ENCODE results near the gene PTPRU. TPM values are rescaled to one million over a fixed set of nuclear protein-coding genes. Genes with fewer than 3 reads are reported as not detected.

PTPRU gene
- total RNA-seq, 1 experiment from 2014 or later = 25.7 TPM

GRCh38 chr1:29259802-29260441, 23.6 kb downstream of the PTPRU start:
- CTCF ChIA-PET = no interaction called here
- Histone ChIP-seq H3K9me2 (replicated peaks; ENCODE audit: low read length) (no peaks in the 10 kb centered on the region), H3K79me2 (ENCODE audit: low read length) (no peaks in the 10 kb centered on the region), H3K9me3 (ENCODE audit: low read length) (no peaks in the 10 kb centered on the region), H4K20me1 (ENCODE audit: low read length) (no peaks in the 10 kb centered on the region), H3K4me3 (ENCODE audit: low read length) (peak overlapping the region; percentile 67), H3K27ac (ENCODE audit: low read length) (no peak overlapping the region), H3K4me1 (ENCODE audit: insufficient read depth, low read length) (peaks cover 10% of the 10 kb centered on the region; the same call in 1 of the 2 replicates), H3K4me2 (ENCODE audit: low read length) (peak overlapping the region; percentile 90), H3F3A (ENCODE audit: low read length, unreplicated experiment) (no peaks in the 10 kb centered on the region), H3K36me3 (ENCODE audit: low read depth, low read length) (no peaks in the 10 kb centered on the region), H3K27me3 (ENCODE audit: low read length) (no peaks in the 10 kb centered on the region), H3K9ac (ENCODE audit: low read length) (no peak overlapping the region), H2AFZ (ENCODE audit: low read length) (peak overlapping the region; percentile 78)
- intact Hi-C loops (cut with micrococcal nuclease) = loop anchor here (2.0 kb wide), 1 partner anchor 21 kb away; no protein-coding TSS in a partner anchor
- no TSS peak for BruUV-seq (replicated peaks)
- POLR2A ChIA-PET (ENCODE audit: unreplicated experiment) = no interaction called here
- TF ChIP-seq EZH2 (IDR thresholded peaks at IDR 0.05; ENCODE audit: low read length, unreplicated experiment) = no peak
- TF ChIP-seq, protein P1, sequence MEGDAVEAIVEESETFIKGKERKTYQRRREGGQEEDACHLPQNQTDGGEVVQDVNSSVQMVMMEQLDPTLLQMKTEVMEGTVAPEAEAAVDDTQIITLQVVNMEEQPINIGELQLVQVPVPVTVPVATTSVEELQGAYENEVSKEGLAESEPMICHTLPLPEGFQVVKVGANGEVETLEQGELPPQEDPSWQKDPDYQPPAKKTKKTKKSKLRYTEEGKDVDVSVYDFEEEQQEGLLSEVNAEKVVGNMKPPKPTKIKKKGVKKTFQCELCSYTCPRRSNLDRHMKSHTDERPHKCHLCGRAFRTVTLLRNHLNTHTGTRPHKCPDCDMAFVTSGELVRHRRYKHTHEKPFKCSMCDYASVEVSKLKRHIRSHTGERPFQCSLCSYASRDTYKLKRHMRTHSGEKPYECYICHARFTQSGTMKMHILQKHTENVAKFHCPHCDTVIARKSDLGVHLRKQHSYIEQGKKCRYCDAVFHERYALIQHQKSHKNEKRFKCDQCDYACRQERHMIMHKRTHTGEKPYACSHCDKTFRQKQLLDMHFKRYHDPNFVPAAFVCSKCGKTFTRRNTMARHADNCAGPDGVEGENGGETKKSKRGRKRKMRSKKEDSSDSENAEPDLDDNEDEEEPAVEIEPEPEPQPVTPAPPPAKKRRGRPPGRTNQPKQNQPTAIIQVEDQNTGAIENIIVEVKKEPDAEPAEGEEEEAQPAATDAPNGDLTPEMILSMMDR (conservative IDR thresholded peaks at IDR 0.05; ENCODE audit: low read depth, low read length) = no peak
- TF ChIP-seq EZH2phosphoT487 (IDR thresholded peaks at IDR 0.05; ENCODE audit: borderline replicate concordance, low read length) = no peak
- peak; percentile 81 for ATAC-seq
- no peak for DNase-seq

GRCh38 chr1:29260531-29260930, 24.2 kb downstream of the PTPRU start:
- Histone ChIP-seq H3K27me3 (ENCODE audit: low read length) (no peaks in the 10 kb centered on the region), H3F3A (ENCODE audit: low read length, unreplicated experiment) (no peaks in the 10 kb centered on the region), H3K9me3 (ENCODE audit: low read length) (no peaks in the 10 kb centered on the region), H3K9me2 (replicated peaks; ENCODE audit: low read length) (no peaks in the 10 kb centered on the region), H3K4me2 (ENCODE audit: low read length) (no peak overlapping the region), H3K27ac (ENCODE audit: low read length) (no peak overlapping the region), H3K4me3 (ENCODE audit: low read length) (no peak overlapping the region), H3K36me3 (ENCODE audit: low read depth, low read length) (no peaks in the 10 kb centered on the region), H3K79me2 (ENCODE audit: low read length) (no peaks in the 10 kb centered on the region), H4K20me1 (ENCODE audit: low read length) (no peaks in the 10 kb centered on the region), H3K4me1 (ENCODE audit: insufficient read depth, low read length) (peaks cover 13% of the 10 kb centered on the region; the same call in 1 of the 2 replicates), H3K9ac (ENCODE audit: low read length) (no peak overlapping the region), H2AFZ (ENCODE audit: low read length) (no peak overlapping the region)
- TF ChIP-seq, protein P1 (conservative IDR thresholded peaks at IDR 0.05; ENCODE audit: low read depth, low read length) = no peak
- TF ChIP-seq EZH2 (IDR thresholded peaks at IDR 0.05; ENCODE audit: low read length, unreplicated experiment) (no peak), EZH2phosphoT487 (IDR thresholded peaks at IDR 0.05; ENCODE audit: borderline replicate concordance, low read length) (no peak)
- ChIA-PET POLR2A (ENCODE audit: unreplicated experiment) (no interaction called here), CTCF (no interaction called here)
- DNase-seq (no peak), ATAC-seq (no peak)
- intact Hi-C loops (cut with micrococcal nuclease) = no loop called here
- no TSS peak for BruUV-seq (replicated peaks)

DNA sequence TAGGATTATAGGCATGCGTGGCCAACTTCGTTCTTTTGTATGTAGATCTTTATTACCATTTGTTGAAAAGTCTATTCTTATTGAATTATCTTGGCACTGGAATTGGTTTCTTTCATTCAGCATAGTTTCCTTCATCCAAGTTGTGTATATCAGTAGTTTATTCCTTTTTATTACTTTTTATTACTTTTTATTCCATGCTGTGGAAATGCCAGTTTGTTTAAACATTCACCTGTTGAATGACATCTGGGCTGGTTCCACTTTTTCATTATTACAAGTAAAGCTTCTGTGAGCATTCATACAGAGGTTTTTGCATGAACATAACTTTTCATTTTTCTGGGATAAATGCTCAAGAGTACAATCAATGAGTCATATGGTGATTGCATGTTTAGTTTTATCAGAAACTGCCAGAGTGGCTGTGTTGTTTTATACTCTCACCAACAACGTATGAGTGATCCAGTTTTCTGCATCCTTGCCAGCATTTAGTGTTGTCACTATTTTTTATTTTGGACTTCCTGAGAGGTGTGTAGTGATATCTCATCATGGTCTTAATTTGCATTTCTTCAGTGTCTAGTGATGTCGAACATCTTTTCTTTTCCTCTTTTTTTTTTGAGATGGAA, 28.6 kb downstream of the PTPRU start:
- intact Hi-C loops (cut with micrococcal nuclease) = no loop called here
- ATAC-seq = peak; percentile 71
- Histone ChIP-seq H3K27ac (ENCODE audit: low read length) (no peak overlapping the region), H3K4me1 (ENCODE audit: insufficient read depth, low read length) (0 out of 2 replicates have a peak, but pooled peaks cover 7% of the 10 kb centered on the region), H4K20me1 (ENCODE audit: low read length) (no peaks in the 10 kb centered on the region), H3K27me3 (ENCODE audit: low read length) (no peaks in the 10 kb centered on the region), H2AFZ (ENCODE audit: low read length) (no peak overlapping the region), H3K9me3 (ENCODE audit: low read length) (no peaks in the 10 kb centered on the region), H3K9ac (ENCODE audit: low read length) (no peak overlapping the region), H3K9me2 (replicated peaks; ENCODE audit: low read length) (no peaks in the 10 kb centered on the region), H3K36me3 (ENCODE audit: low read depth, low read length) (no peaks in the 10 kb centered on the region), H3F3A (ENCODE audit: low read length, unreplicated experiment) (no peaks in the 10 kb centered on the region), H3K79me2 (ENCODE audit: low read length) (no peaks in the 10 kb centered on the region), H3K4me3 (ENCODE audit: low read length) (no peak overlapping the region), H3K4me2 (ENCODE audit: low read length) (no peak overlapping the region)
- DNase-seq = peak; percentile 54
- ChIA-PET POLR2A (ENCODE audit: unreplicated experiment) (no interaction called here), CTCF (no interaction called here)
- no TSS peak for BruUV-seq (replicated peaks)
- TF ChIP-seq EZH2 (IDR thresholded peaks at IDR 0.05; ENCODE audit: low read length, unreplicated experiment) (no peak), EZH2phosphoT487 (IDR thresholded peaks at IDR 0.05; ENCODE audit: borderline replicate concordance, low read length) (no peak)
- TF ChIP-seq, protein P1 (conservative IDR thresholded peaks at IDR 0.05; ENCODE audit: low read depth, low read length) = no peak
